ENCODE data around the gene UBALD1. TPM values are rescaled to one million over a fixed set of nuclear protein-coding genes. Genes with fewer than 3 reads are reported as not detected.

Gene UBALD1
- total RNA-seq, 1 experiment from 2014 or later = 11.5 TPM

DNA sequence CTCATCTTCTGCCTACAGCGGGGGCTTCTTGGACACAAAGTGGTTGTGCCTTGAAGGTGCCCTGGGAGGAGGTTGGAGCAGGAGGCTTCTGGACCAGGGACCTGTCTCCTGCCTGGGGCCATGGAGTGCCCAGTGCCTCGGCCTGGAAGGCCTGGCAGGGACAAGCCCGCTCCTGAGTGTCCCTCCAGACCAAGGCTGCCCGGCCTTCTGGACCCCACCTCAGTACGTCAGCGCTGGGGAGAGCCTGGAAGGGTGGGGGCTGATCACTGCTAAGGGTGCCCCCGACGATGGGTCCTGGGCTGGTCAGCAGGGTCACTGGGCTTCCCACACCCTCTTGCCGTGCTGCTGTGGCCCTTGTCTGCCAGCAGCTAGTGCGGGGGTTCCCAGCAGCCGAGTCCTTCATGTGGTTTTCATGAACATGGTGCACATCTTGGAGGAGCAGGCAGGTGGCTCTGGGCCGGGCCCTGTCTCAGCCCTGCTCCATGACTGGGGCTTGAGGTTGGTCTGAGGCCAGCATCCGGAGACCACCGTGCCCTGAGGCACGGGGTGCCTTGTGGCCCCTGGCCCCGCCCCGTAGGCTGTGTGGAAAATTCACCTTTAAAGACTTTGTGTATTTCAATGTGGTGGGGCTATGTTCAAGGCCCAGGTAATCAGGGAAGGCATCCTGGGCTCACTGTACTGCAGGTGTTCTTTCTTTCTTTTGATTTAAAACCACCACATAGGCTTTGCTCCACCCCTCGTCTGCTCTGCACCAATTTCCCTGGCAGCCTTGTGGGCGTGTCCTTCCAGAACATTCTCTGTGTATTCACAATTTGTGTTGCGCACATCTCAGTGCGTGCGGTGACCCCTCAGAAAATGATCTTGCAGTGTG is 32.3 kb upstream of the UBALD1 start:
- no peak for DNase-seq (ENCODE audit: extremely low read depth, low read depth)

DNA sequence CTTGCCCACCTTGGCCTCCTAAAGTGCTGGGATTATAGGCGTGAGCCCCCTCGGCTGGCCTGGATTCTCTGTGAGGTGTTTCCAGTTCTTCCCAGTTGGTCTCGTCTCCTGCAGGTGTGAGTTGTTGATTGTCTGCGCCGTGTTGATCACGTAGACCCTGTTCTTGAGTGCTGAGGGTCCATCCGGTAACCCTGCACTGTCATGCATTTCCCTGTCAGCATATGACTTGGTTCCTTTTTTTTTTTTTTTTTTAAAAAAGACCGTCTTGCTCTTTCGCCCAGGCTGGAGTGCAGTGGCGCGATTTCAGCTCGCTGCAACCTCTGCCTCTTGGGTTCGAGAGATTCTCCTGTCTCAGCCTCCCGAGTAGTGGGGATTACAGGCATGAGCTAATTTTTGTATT is 27.2 kb upstream of the UBALD1 start:
- DNase-seq (ENCODE audit: extremely low read depth, low read depth) = no peak

DNA sequence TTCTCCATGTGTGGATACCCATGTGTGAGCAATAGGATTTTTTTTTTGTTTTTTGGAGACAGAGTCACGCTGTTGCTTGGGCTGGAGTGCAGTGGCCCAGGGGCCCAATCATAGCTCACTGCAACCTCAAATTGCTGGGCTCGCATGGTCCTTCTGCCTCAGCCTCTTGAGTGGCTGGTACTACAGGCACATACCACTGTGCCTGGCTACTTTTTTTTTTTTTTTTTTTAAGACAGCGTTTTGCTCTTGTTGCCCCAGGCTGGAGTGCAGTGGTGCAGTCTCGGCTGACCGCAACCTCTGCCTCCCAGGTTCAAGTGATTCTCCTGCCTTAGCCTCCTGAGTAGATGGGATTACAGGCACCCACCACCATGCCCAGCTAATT is 26.6 kb upstream of the UBALD1 start:
- no peak for DNase-seq (ENCODE audit: extremely low read depth, low read depth)

DNA sequence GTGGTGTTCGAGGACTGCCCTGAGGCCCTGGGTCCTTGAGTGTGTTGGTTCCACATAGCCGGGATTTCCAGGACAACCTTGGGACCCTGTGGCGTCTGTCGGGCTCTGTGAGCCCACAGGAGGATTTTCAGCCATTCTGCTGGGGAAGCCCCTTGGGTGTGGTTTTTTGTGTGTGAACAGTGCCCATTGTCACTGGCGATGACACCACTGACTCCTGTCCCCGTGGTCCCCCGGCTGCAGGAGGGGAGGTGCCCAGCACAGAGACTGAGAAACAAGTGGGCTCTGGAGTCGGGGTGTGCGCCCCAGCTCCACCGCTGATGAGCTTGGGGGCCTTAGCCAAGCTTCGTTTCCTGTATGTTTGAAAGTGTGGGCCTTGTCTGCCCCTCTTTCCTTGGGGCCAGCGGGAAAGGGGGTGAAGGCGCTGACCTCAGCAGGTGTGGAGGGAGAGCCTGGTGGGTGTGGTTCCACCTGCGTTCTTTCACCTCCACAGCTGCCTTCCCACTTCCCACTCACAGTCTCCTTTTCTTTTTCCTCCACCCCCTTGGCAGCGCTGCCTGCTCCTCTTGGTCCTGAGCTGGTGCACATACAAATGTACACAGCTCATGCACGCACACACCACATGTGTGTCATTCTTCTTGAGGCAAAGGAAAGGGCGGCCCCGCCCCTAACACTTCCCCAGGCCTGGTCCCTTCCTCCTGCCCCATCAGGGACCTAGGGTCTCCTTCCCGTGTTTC is 26.1 kb upstream of the UBALD1 start:
- DNase-seq (ENCODE audit: extremely low read depth, low read depth) = no peak

DNA sequence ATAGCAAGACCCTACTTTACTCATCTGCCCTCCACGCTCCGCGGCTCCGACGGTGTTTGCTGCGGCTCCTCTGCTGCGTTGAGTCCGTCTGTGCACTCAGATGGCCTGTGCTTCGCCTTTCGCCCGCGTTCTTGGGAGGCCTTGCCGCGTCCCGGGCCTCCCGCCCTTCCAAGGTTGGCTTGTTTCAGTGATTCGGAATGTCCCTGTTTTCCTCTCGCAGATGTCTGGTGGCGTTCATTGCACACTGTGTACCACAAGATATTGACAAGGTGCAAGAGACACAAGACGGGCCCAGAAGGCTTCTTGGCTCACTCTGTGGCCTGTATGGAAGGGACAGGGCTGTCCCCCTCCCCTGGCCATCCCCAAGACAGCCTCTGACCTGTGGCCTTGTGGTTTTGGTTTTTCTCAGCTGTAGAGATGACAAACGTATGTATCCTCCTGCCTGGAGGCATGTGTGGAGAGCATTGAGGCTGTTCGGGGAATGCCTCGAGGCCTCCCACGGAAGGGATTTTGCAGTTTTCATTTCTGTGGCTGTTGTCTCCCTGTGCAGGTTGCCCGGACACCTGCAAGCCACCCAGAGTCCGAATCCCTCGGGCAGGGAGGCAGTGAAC is 25.3 kb upstream of the UBALD1 start:
- DNase-seq (ENCODE audit: extremely low read depth, low read depth) = no peak

DNA sequence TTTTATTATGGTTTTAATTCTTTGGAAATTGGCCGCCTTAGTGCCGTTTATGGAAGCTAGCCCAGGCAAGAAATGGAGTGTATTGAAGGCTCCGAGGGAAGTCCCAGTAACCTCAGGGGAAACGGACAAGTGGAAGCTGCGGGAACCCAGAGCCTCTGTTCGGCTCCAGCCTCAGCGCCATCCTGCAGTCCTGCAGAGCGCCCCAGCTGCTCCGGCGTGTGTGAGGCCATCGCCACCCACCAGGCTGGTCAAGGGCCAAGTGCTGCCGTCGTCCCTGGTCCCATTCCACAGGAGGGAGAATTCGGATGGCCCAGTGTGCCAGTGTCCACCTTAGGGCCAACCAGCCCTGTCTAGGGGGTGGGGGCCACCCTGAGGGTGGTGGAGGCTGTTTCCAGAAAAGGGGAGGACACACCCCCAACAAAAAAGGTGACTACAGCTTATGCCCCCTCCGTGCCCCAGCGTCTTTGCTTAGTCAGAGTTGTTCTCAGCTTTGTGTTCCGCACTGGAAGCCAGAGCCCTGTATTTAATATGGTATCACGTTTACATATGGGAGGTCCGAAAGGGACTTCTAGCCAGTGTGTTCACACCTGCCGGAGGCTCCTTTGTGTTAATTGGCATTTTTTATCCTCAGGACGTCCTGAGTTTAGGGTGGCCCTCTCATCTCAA is 22.9 kb upstream of the UBALD1 start:
- no peak for DNase-seq (ENCODE audit: extremely low read depth, low read depth)

DNA sequence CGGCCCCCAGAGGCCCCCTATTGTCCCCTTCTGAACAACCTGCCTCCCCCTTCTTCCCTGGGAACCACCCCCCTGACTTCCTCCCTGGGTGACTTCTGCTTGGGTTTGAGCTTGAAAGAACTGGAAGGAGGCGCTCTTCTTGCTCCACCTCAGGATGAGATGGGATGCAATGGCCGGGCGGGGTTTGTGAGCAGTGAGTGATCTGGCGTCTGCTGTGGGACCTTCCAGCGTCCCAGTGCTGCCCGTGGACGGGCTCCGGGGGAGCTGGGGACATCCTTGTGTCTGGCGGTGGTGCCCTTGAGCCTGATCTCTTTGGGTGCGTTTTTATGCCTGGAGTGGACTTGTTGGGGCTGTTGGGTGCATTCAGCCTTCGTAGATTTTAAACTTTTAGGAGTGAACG is 21.5 kb upstream of the UBALD1 start:
- no peak for DNase-seq (ENCODE audit: extremely low read depth, low read depth)

DNA sequence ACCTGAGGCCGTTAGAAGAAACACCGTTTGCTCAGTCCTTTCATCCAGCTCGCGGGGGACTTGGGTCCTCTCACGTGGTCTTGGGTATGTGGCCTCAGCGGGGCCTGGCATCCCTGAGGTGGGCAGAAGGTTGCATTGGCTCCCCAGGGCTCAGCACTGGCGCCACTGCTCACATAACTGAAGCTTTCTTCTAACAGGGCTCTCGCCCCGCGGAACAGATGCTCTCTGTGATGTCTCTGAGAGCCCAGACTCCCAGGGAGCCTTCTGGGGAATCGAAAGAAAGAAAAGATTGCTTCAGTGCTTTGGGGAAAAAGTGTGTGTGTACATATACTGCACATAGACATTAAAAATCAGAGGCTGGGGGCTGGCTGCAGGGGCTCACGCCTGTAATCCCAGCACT is 20.1 kb upstream of the UBALD1 start:
- no peak for DNase-seq (ENCODE audit: extremely low read depth, low read depth)

DNA sequence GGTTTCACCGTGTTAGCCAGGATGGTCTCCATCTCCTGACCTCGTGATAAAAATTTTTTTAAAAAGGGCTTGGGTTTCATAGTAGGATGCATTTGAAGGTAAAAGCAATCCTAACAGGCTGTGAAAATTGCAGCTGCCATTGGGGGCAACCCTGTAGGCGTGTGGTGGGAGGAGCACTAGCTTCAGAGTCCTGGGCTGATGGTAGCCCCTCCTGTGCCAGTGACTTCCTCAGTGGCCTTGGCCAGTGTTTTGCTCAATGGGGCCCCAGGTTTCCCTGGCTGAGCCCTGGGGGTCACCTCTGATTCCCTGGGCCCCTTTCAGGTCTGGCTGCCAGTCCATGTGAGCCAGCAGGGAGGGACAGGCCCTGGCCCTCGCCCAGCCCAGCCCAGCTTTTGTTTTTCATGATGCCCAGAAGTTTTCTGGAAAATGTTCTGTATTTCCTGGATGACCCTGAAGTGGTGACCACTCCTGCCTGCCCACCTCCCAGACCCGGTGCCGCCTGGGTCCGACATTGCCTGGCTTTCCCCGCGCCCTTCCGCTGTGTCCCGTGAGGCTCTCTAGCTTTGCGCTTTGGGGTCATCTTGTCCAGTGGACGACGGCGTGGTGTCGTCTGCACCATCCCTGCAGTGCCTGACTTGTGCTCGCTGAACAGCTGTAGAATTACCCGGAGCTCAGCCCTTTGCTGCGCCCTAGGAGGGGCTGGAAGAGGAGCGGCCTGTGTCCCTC is 19.4 kb upstream of the UBALD1 start:
- DNase-seq (ENCODE audit: extremely low read depth, low read depth) = no peak

DNA sequence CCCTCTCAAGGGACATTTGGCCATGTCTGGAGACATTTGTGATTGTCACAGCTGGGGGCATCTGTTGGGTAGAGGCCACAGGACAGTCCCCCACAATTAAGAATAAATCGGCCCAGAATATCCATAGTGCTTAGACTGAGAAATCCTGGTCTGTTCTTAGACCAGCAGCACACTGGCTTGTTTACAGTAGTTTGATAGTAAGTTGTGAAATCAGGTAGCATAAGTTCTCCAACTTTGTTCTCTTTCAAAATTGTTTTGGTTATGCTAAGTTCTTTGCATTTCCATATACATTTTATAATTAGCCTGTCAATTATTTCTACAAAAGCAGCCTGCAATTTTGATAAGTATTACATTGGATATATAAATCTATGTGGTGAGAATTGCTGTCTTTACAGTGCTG is 16.8 kb upstream of the UBALD1 start:
- no peak for DNase-seq (ENCODE audit: extremely low read depth, low read depth)

DNA sequence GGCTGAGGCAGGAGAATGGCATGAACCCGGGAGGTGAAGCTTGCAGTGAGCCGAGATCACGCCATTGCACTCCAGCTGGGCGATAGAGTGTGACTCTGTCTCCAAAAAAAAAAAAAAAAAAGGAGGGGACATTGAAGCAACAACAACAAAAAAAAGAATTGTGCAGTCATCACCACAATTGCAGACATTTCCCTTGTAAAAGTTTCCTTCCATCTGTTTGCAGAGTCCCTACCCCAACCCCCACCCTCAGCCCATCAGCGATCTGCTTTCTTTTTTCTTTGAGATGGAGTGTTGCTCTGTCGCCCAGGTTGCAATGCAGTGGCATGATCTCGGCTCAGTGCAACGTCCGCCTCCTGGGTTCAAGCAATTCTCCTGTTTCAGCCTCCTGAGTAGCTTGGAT is 13.6 kb upstream of the UBALD1 start:
- DNase-seq (ENCODE audit: extremely low read depth, low read depth) = no peak

DNA sequence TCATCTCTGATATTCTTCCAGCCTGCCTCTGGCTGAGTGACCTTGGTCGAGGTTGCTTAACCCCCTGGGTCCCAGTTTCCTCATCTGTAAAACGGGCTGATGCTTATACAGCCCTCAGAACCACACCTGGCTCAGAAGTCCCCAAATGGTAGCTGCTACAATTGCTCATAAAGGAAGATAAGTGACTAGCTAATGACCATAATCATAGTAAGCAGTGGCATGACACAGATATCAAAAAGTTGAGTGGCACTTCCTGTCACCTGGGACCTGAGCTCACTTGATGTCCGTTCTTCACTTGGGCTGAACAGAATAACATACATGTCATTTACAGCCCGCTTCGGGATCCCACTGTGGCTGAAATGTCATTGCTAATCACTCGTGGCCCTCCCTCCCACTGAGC is 11.7 kb upstream of the UBALD1 start:
- DNase-seq (ENCODE audit: extremely low read depth, low read depth) = no peak

DNA sequence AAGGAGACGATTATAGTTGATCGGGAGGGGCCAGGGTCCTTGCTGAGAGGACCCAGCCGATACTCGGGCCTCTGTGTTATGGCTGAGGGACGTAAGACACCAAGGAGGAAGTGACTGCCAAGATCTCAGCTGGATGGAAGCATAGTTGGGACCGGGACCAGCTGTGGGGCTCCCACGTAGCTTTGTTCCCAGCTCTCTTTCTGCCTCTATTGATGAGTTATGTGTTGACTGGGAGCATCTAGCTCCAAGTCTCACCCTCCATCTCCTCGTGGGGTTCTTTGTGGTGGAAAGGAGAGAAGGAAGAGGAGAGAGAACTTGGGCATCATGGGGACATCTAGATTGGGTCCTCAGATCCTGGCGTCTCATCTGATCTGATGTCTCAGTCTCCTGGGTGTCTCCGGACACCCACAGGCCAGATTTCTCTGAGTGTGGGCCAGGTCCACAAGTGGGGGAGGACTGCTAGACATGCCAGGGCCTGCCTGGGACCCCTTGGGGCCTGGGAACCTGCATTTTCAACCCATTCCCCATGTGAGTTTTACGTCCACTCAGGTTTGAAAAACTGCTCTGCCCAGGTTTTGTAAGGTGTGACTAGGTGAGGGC is 11.0 kb upstream of the UBALD1 start:
- DNase-seq (ENCODE audit: extremely low read depth, low read depth) = no peak

DNA sequence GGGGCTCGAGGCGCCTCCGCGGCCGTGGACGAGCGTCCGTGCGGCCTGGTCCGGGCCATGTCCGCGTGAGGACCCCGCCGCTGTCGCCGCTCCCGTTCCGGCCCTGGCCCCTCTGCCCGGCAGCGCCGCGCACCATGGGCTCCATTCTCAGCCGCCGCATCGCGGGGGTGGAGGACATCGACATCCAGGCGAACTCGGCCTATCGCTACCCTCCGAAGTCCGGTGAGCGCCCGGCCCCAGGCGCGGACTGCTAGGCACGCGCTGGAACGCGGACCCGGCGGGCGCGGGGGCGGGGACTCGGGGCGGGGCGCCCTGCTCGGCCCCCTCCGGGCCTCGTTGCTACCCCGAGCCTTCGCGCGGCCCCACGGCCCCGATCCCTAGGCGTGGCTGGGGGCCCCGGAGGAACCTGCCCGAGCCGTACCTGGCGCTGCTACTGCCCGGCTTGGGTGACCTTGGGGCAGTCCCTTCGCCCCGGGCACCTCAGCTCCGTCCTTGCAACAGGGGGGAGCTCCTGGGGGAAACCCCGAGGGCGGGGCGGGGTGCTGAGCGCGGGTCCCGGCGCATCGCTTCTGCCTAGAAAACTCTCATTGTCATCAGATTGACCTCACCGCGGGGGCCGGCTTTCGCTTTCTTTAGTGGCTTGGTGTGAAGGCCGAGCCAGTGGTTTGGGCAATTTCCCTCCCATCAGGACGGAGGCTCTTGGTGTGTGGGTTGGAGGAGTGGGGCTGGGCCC is 10.3 kb upstream of the UBALD1 start:
- no peak for DNase-seq (ENCODE audit: extremely low read depth, low read depth)

DNA sequence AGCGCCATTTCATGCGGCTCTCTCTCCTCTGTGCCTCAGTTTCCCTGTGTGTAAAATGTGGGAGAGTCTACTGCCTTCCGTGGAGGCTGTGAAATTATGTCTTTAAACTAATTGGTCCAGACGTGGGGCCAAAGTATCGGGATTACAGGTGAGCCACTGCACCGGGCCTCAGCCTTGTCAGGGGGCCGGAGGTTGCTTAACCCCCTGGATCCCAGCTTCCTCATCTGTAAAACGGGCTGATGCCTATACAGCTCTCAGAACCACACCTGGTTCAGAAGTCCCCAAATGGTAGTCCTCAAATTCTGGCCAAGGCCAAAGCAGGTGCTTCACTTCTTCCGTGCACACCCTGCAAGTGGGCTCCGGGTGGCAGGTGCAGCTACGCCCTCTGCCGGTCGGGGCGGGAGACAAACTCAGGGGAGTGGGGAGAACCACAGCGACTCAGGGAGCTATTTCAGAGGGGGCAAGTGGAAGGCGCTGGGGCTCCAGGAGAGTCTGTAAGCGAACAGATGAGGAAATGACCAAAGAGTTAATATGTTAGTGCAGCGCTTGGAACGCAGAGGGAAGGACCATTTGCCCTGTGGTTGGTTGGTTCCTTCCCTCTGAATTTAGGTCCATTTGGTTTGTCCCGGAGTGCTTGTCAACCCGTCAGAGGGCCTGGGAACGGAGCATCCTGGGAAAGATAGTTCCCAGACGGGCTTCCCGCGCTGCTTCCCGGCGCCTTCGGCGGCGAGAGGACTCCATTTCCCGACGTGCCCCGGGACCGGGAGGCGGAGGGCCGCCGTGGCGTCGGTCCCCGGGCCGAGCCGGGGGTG is 9.5 kb upstream of the UBALD1 start, which contains the start of gene MGRN1:
Gene MGRN1 (plus strand): TSS at position 812 of the 812 bp plus-strand sequence. CDS start 135 bp downstream, outside the sequence.
- DNase-seq (ENCODE audit: extremely low read depth, low read depth) = peak; percentile 96

DNA sequence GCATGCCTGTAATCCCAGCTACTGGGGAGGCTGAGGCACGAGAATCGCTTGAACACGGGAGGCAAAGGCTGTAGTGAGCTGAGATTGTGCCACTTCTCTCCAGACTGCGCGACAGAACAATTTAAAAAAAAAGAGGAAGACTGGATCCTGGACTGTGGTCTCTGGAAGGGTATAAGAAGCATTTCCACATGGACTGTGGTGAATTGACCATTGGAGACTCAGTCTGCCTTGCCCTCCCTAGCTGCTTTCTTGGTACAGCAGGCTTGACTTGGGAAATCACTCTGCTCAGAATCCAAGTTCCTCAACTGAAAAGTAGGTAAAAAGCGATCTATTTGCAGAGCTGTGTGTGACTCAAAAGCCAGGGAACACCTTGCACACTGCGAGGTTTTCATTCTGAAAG is 8.9 kb upstream of the UBALD1 start:
- DNase-seq (ENCODE audit: extremely low read depth, low read depth) = no peak

DNA sequence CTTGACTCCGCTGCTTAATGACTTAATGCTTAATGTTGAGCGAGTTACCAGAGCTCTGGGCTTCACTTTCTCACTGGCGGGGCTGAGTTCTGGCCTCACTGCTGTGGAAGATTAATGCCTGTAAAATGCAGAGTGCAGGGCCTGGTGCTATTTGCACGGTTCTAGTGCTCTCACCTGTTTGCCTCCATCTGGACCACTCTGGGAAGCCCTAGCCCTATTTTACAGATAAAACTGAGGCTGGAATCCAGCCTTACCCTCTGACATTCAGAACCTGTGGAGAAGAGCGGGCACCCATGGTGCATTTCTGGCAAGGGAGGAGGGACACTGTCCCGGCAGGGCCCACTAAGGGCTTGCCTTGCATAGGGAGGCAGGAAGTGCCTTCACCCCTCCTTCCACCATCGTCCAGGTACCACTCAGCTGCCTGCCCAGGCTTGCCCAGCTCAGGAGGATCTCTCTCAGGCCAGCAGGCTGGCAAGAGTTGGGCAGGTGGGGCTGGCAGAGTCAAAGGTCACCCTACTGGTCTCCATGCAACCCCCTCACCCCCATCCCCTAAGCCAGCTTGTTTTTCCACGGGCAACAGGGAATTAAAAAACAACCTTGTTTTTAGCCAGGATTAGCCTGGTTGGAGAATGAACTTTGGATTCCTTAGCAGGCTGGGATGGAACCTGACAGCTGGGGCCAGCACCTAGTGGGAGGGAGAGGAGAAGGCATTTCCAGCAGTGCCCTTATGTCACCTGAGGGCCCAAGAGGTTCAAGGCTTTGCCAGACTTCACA is 4.1 kb upstream of the UBALD1 start:
- no peak for DNase-seq (ENCODE audit: extremely low read depth, low read depth)

DNA sequence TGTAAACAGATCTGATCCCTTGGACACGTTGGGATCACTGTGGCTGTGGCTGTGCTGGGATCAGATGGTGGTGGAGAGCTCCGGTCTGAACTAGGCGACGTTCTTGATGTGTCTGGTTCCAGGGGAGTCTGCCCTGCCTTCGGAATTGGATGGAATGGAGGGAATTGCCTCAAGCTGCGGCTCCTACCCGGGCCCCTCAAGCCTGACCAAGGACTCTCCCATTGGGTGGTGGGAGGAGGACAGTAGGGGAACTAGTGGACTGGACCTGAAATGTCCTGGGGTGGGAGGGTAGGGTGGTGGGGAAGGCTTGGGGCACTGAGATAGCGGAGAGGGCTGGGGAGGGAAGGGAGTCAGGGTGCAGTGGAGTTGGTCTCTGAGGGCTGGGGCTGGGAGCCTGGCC is 3.2 kb upstream of the UBALD1 start:
- DNase-seq (ENCODE audit: extremely low read depth, low read depth) = no peak

Data from NCI-H460 (cell line).